CD4-positive, alpha-beta T cell treated with Interleukin-2 at 100 ng/mL for 4 hours (primary cell): Measurements from ENCODE around the gene CDH8.
"Not testable (repeated sequence)": the region's sequence is repeated elsewhere in the genome, so short reads cannot be mapped to it uniquely, and the experiment has no call there.

Source experiments
- DNase-seq: peaks from one replicate; pipeline ENCODE4 v3.0.0-alpha.2; 2020; ENCODE audit warnings: low spot score

CDH8 gene

GRCh38 chr16:61936522-61936921 lies 99.7 kb downstream of the CDH8 start:
- DNase-seq = no peak

- no peak for DNase-seq
Measured at GRCh38 chr16:61934601-61935000, 101.6 kb downstream of the CDH8 start.

DNA sequence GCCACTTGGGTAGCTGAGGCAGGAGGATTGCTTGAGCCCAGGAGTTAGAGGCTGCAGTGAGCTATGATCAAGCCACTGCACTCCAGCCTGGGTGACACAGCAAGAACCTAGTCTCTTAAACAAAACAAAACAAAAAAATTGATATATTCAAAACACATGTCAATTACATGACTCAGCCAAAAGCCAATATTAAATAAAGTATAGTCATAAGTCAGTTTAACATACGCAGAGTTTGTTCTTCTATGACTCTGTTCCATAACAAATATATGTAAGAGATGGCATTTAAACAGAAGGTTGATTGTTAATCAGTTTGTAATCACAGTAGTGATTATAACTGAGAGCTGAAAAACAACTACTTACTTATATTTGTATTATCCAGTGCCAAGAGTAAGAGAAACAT lies 106.5 kb downstream of the CDH8 start:
- DNase-seq = no peak

GRCh38 chr16:61926766-61927165 lies 109.5 kb downstream of the CDH8 start:
- no peak for DNase-seq

DNA sequence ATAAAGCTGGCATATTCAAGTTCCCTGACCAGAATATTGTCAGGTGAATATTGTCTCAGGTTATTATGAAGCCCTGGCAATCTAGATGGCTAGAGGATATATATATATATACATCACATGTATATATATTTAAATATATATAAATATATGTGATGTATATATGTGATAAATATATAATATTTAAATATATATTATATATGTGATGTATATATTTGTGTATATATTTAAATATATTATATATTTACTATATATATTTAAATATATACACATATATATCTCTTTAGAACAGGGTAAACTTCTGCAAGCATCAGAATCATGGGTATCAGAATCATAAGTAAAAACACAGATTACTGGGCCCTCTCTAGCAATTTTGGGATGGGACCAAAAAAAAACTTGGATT lies 112.6 kb downstream of the CDH8 start:
- no peak for DNase-seq

DNA sequence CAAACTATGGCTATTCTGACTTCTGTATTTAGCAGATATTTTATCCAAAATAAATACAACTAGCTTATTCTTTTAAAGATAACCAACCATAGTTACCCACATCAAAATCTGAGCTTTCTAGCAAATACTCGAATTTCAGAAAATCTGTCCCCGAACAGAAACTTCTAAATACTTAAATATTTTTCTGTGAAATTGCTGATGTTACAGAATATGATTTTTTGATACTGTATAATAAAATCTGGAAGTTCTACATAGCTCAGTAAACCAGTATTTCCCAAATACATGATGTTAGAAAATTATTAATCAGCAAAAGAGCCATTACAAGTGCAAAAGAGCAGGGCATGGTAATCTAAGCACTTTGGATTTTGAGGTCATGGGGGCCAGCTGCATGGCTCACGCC lies 114.9 kb downstream of the CDH8 start:
- no peak for DNase-seq

DNA sequence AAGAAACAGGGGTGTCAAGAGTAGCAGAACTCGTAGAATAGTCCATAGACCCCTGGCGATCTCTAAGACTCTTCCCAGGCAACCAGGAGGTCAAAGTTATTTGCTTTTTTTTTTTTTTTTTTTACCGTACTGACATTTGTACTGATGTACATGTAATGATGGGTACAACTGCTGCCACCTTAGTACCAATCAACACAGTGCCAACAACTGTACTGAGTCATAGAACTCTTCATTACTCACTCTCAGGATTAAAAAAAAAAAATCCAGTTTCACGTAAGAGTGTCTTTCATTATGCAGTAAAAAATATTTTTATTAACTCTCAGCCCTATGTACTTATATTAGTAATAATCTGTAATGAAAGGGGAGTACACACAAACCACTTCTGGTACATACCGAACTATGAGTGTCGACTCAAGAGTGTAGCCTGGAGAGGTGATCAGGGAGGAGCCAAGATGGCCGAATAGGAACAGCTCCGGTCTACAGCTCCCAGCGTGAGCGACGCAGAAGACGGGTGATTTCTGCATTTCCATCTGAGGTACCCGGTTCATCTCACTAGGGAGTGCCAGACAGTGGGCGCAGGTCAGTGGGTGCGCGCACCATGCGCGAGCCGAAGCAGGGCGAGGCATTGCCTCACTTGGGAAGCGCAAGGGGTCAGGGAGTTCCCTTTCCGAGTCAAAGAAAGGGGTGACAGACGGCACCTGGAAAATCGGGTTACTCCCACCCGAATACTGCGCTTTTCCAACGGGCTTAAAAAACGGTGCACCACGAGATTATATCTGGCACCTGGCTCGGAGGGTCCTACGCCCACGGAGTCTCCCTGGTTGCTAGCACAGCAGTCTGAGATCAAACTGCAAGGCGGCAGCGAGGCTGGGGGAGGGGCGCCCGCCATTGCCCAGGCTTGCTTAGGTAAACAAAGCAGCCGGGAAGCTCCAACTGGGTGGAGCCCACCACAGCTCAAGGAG lies 118.1 kb downstream of the CDH8 start:
- DNase-seq = not testable (repeated sequence)

DNA sequence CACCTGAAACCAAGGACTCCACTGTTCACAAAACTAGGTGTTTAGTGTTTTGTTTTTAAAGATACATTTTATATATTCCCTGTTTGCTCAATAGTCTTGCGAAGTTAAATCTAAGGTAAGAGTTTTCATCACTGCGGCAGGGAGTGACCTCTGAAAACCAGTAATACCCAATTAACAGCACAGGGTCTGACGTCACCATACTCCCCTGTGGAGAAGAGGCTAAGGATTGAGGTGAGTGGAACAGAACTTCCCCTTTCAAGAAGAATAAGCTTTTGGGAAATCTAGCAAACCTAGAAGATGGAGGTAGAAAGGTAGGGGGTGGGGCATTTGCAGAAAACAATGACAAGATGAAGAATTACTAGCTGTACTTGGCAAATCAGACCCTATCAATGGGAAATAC lies 120.7 kb downstream of the CDH8 start:
- DNase-seq = no peak

GRCh38 chr16:61909074-61909473 lies 127.2 kb downstream of the CDH8 start:
- no peak for DNase-seq

GRCh38 chr16:61908426-61908825 lies 127.8 kb downstream of the CDH8 start:
- no peak for DNase-seq

- DNase-seq = no peak
Measured at GRCh38 chr16:61901689-61902088, 134.5 kb downstream of the CDH8 start.

DNA sequence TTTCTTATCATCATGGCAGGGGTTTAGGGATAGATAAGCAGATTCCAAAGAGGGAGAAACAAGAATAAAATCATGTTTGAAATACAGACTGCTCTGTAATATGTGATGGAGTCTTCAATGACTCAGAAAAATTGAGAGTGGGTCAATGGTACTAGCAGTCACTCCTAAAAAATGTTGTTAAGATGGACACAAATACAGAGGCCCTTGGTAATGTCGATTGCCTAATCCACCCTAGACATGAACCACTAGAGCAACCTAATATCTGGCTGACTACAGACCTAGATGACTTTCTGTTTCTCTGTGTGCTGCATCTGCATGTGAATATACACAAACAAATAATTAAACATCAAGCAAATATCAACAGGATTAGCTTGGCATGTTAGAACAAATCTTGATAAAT lies 135.8 kb downstream of the CDH8 start:
- no peak for DNase-seq

DNA sequence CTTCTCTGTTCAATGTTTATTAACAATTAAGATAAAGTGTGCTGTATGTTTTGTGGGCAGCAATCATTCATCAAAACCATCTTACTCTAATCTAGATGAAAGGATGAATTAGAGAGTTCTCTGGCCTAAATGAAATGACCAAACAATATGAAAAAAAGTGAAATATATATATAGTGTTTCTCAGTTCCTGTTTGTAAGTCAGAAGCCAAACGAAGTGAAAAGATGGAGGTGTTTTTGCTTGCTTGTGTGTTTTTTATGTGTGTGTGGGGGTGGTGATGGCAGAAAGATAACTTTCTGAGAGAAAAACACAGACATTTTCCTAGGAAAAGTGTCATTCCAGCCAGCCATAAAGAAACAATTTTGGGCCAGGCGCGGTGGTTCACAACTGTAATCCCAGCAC lies 138.6 kb downstream of the CDH8 start:
- no peak for DNase-seq

DNA sequence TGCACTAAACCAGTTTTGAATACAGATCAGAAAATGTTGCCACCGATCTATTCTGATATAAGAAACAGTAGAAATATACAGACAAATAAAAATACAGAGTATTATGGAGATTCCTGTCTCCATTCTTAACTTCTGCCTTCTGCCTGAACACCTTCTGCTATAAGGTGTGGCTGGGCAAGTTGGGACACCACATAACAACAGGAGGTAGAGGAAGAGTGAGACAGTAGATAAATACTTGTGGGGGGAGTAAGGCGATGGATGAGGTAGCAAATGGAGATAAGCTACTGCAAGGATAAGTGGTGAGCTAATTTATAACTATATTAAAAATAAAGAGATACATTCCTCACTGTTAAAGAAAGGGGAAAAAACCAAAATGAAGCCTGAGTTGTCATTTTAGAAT lies 143.7 kb downstream of the CDH8 start:
- no peak for DNase-seq

DNA sequence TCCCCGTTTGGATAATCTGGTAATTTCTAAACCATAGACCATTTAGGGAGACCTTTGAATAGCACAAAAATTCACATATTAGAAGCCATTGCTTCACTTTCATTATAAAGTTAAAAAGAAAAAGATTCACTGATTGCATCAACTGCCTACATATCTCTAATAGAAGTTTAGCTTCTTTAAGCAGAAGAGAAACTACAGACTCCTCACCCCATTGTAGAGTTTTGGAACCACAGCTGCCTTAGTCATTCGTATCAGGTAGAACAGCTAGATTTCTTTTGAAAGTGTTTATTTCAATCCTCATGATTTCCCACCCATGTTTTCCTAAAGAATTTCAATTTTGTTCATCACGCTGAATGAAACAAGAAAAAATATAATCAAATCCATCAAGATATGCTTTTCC lies 144.8 kb downstream of the CDH8 start:
- DNase-seq = no peak

DNA sequence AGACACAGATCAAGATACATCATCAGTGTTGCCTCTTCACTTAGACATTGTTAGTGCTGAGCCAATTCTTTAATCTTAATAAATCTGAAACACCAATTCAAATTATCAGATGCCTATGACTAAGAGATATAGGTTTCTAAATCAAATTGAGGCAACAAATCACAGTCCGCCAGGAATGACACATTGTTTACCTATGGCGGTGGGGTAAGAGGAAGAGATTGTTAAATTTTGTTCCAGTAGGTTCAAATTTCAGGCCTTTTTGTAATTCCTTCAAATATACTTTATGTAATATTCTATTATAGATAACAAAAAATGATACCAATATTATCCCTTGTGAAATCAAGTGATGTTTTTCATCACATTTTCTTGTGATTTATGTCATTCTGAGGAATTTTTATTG lies 145.9 kb downstream of the CDH8 start:
- DNase-seq = no peak

DNA sequence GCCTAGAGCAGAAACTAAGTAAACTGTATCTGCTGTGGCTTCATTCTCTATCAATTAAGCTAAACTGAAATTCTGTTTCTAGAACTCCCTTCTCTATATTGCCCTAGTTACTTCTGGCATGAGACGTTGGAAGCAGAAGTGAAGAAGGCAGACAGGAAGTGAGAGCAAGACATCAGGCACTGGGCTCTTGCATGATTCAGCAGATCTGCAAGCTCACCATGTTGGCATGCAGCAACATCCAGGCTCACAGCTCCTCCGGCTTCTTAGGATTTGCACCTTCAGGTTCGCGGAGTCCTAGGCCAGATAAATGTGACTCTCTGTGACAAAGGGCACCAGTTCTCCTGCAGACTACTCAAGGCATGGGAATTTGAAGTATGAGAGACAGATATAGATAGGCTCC lies 148.3 kb downstream of the CDH8 start:
- no peak for DNase-seq

GRCh38 chr16:61885343-61885742 lies 150.9 kb downstream of the CDH8 start:
- no peak for DNase-seq

GRCh38 chr16:61879306-61879705 lies 156.9 kb downstream of the CDH8 start:
- no peak for DNase-seq

GRCh38 chr16:61877436-61877835 lies 158.8 kb downstream of the CDH8 start:
- DNase-seq = no peak

DNA sequence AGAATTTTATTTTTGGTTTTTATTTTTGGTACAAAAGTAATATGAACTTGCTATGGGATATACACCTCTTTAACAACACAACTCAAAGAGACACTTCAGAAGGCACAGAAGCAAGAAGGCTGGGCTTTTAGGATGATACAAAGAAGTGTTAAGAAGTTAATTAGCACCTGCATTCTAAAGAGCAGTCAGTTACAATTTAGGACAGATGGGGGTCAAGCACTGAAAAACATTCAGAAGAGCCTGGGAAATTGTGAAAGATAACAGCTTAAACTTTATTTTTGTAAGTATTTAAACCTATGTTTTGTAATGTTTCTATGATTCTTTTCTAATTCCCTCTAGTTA lies 163.5 kb downstream of the CDH8 start:
- no peak for DNase-seq

GRCh38 chr16:61871837-61872777 lies 164.1 kb downstream of the CDH8 start:
- DNase-seq = no peak
